ENCODE results near the gene PPP2R3A. TPM values are rescaled to one million over a fixed set of nuclear protein-coding genes. Genes with fewer than 3 reads are reported as not detected.
"Not testable (repeated sequence)": the region's sequence is repeated elsewhere in the genome, so short reads cannot be mapped to it uniquely, and the experiment has no call there.

The PPP2R3A gene
- total and polyA plus RNA-seq, 8 donors: 8.1 to 18.0 (median 14.1) TPM

DNA sequence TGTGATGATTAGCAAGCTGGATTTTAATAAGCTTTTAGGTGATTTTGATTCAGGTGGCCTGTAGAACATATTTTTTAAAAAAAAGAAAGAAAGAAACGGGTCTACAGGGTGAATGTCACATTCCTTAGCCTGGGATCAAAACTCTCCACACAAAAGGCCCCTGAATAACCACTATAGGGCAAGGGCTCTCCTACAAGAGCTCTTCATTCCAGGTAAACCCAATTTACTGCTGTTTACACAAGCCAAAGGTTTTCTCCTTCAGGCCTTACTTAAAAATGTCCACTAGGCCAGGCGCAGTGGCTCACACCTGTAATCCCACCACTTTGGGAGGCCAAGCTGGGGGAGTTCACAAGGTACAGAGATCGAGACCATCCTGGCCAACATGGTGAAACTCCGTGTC is 222.3 kb downstream of the PPP2R3A start:
- ATAC-seq: peak; percentile 75
- Histone ChIP-seq H3K4me3 (no peak overlapping the region), H3K27me3 (no peaks in the 10 kb centered on the region), H3K4me1 (peaks cover 26 to 95% of the 10 kb centered on the region in 2 donors), H3K36me3 (no peaks in the 10 kb centered on the region), H3K27ac (peak overlapping the region in 1 of 2 donors; percentile 9), H3K9me3 (no peaks in the 10 kb centered on the region)
- TF ChIP-seq, protein P1, sequence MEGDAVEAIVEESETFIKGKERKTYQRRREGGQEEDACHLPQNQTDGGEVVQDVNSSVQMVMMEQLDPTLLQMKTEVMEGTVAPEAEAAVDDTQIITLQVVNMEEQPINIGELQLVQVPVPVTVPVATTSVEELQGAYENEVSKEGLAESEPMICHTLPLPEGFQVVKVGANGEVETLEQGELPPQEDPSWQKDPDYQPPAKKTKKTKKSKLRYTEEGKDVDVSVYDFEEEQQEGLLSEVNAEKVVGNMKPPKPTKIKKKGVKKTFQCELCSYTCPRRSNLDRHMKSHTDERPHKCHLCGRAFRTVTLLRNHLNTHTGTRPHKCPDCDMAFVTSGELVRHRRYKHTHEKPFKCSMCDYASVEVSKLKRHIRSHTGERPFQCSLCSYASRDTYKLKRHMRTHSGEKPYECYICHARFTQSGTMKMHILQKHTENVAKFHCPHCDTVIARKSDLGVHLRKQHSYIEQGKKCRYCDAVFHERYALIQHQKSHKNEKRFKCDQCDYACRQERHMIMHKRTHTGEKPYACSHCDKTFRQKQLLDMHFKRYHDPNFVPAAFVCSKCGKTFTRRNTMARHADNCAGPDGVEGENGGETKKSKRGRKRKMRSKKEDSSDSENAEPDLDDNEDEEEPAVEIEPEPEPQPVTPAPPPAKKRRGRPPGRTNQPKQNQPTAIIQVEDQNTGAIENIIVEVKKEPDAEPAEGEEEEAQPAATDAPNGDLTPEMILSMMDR (IDR thresholded peaks at IDR 0.05): no peak
- DNase-seq: peak in 1 of 4 donors; percentile 14
- intact Hi-C loops (cut with DNase I): no loop called here

DNA sequence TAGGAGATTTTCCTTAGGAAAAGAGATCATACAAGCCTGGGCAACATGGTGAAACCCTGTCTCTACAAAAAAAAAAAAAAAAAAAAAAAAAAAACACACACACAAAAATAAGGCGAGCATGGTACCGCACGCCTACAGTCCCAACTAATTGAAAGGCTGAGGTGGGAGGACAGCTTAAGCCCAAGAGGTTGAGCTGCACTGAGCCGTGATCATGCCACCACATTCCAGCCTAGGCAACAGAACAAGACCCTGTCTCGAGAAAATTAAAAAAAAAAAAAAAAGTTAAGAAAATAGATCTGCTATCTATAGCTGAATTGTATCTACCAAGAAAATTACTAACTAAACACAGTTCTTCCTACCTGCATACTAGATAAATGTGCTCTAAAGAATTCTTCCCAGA is 223.5 kb downstream of the PPP2R3A start:
- H3K4me3 ChIP-seq: no peak overlapping the region
- ATAC-seq (no peak), DNase-seq (no peak)
- intact Hi-C loops (cut with DNase I): no loop called here
- no peak overlapping the region for H3K27ac ChIP-seq
- H3K36me3 ChIP-seq: no peaks in the 10 kb centered on the region
- peaks cover 26 to 97% of the 10 kb centered on the region in 2 donors for H3K4me1 ChIP-seq
- H3K27me3 ChIP-seq: no peaks in the 10 kb centered on the region
- no peaks in the 10 kb centered on the region for H3K9me3 ChIP-seq
- TF ChIP-seq, protein P1 (IDR thresholded peaks at IDR 0.05): no peak

DNA sequence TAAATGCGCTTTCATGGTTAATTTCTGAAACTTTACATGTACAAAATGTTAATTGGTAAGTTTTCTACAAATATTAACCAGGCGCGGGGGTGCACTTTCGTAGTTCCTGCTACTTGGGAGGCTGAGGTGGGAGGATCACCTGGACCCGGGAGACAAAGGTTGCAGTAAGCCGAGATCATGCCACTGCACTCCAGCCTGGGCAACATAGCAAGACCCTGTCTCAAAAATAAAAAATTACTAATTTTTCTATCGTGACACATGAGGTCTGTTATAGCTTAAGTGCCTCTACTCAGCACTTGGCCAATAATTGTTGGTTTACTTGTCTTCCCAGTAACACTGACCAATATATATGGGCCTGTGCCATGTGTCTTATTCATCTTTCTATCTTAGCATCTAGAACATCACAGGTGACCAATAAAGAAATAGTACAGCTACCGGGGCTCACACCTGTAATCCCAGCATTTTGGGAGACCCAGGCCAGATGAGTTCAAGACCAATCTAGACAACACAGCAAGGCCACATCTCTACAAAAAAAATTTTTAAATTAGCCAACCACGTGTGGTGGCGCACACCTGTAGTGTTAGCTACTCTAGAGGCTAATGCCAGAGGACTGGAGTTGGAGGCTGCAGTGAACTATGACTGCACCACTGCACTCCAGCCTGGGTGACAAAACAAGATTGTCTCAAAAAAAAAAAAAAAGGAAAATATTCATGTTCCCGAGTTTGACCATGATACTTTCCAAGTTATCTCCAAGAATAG is 224.5 kb downstream of the PPP2R3A start:
- H3K4me3 ChIP-seq: no peak overlapping the region
- TF ChIP-seq, protein P1 (IDR thresholded peaks at IDR 0.05): no peak
- H3K27ac ChIP-seq: no peak overlapping the region
- H3K9me3 ChIP-seq: no peaks in the 10 kb centered on the region
- ATAC-seq: no peak
- H3K36me3 ChIP-seq: no peaks in the 10 kb centered on the region
- H3K4me1 ChIP-seq: peaks cover 26 to 87% of the 10 kb centered on the region in 2 donors
- DNase-seq: no peak
- intact Hi-C loops (cut with DNase I): no loop called here
- no peaks in the 10 kb centered on the region for H3K27me3 ChIP-seq

DNA sequence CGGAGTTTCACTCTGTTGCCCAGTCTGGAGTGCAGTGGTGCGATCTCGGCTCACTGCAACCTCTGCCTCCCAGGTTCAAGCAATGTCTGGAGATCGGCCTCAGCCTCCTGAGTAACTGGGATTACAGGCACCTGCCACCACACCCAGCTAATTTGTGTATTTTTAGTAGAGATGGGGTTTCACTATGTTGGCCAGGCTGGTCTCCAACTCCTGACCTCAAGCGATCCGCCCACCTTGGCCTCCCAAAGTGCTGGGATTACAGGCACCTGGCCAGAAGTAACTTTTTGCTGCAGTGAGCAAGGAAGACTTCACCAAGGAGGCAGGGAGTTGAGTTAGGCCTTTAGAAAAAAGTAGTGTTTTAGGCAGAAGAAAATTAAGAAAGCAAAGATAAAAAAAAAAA is 226.7 kb downstream of the PPP2R3A start:
- Histone ChIP-seq H3K27ac (peak overlapping the region; percentile 2 to 100), H3K4me3 (peak overlapping the region; percentile 71 to 89), H3K4me1 (peaks cover 16 to 69% of the 10 kb centered on the region in 2 donors)
- H3K9me3 ChIP-seq; ATAC-seq; DNase-seq; intact Hi-C loops (cut with DNase I); H3K27me3 ChIP-seq; H3K36me3 ChIP-seq: not testable (repeated sequence)

DNA sequence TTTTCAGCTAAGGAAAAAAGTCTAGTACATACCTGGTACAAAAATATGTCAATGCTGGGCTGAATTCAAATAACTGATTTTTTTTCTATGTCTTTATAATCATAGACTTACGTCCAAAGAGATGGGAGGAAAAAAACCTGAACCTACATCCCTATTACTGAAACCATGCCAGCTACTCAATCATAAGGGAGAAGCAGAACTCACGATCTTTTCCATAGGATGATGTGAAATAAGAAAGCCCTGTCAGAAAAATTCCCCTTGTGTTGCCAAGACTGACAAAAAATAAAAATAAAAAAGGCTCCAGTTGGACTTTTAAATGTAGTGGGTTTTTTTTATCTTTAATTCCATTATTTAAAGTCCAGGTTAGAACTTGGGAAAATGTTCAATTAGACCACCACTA is 227.3 kb downstream of the PPP2R3A start:
- Histone ChIP-seq H3K36me3 (no peaks in the 10 kb centered on the region), H3K9me3 (no peaks in the 10 kb centered on the region), H3K4me1 (peaks cover 14 to 69% of the 10 kb centered on the region in 2 donors), H3K27me3 (no peaks in the 10 kb centered on the region), H3K4me3 (peak overlapping the region; percentile 71 to 89), H3K27ac (peak overlapping the region; percentile 100)
- DNase-seq (peak in 1 of 4 donors; percentile 17), ATAC-seq (no peak)
- intact Hi-C loops (cut with DNase I): no loop called here
- TF ChIP-seq, protein P1 (IDR thresholded peaks at IDR 0.05): no peak

Measured in left lung (tissue), 10 donors.